IPS-15b (cell line): ENCODE results near the gene CROCC2.

Source experiments
- H3K27me3 ChIP-seq: one replicate; pipeline ENCODE4 v1.6.1; 2013; ENCODE audit warnings: low read length; ENCODE audit not compliant: control insufficient read depth, insufficient read depth
- H3K36me3 ChIP-seq: one replicate; pipeline ENCODE4 v1.6.1; 2013; ENCODE audit warnings: low read length; ENCODE audit not compliant: control insufficient read depth, insufficient read depth
- H3K4me1 ChIP-seq: one replicate; pipeline ENCODE4 v1.6.1; 2013; ENCODE audit warnings: mild to moderate bottlenecking, low read length; ENCODE audit not compliant: control insufficient read depth, insufficient read depth
- H3K4me3 ChIP-seq: one replicate; pipeline ENCODE4 v1.5.1; 2013; ENCODE audit warnings: low read depth, low read length
- H3K9ac ChIP-seq: one replicate; pipeline ENCODE4 v1.6.1; 2013; ENCODE audit warnings: low read depth, mild to moderate bottlenecking, low read length
- H3K9me3 ChIP-seq: one replicate; pipeline ENCODE4 v1.6.1; 2013; ENCODE audit warnings: mild to moderate bottlenecking, low read length; ENCODE audit not compliant: control insufficient read depth, insufficient read depth

The CROCC2 gene

GRCh38 chr2:240925191-240925567 lies 19.0 kb downstream of the CROCC2 start:
- H3K36me3 ChIP-seq, result no peaks in the 10 kb centered on the region

GRCh38 chr2:240925568-240926515 lies 19.7 kb downstream of the CROCC2 start:
- no peaks in the 10 kb centered on the region for H3K36me3 ChIP-seq
- no peak overlapping the region for H3K9ac ChIP-seq
- no peaks in the 10 kb centered on the region for H3K4me1 ChIP-seq
- H3K9me3 ChIP-seq, result no peaks in the 10 kb centered on the region
- no peak overlapping the region for H3K4me3 ChIP-seq
- no peaks in the 10 kb centered on the region for H3K27me3 ChIP-seq

More at GRCh38 chr2:240925191-240925567, 19.0 kb downstream of the CROCC2 start:
- no peak overlapping the region for H3K9ac ChIP-seq
- no peaks in the 10 kb centered on the region for H3K4me1 ChIP-seq
- H3K4me3 ChIP-seq, result no peak overlapping the region
- no peaks in the 10 kb centered on the region for H3K9me3 ChIP-seq
- no peaks in the 10 kb centered on the region for H3K27me3 ChIP-seq

GRCh38 chr2:240926516-240927389 lies 20.6 kb downstream of the CROCC2 start:
- no peak overlapping the region for H3K9ac ChIP-seq

DNA sequence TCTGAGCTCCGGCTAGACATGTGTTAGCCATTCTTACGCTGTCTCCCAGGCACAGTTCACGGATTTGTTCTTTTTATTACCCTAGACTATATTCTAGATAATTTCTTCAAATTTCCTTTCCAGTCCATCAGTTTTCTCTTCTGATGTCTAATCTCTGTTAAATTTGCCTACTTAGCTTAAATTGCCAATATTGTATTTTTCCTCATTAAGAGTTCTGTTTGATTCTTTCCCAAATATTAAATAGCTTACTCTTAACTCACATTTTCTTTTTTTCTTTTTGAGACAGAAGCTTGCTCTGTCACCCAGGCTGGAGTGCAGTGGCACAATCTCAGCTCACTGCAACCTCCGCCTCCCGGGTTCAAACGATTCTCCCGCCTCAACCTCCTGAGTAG lies 21.2 kb downstream of the CROCC2 start:
- no peaks in the 10 kb centered on the region for H3K4me1 ChIP-seq
- no peaks in the 10 kb centered on the region for H3K9me3 ChIP-seq
- no peaks in the 10 kb centered on the region for H3K27me3 ChIP-seq
- no peaks in the 10 kb centered on the region for H3K36me3 ChIP-seq
- no peak overlapping the region for H3K9ac ChIP-seq
- no peak overlapping the region for H3K4me3 ChIP-seq

More at GRCh38 chr2:240926516-240927389, 20.6 kb downstream of the CROCC2 start:
- H3K4me3 ChIP-seq, result no peak overlapping the region
- no peaks in the 10 kb centered on the region for H3K27me3 ChIP-seq
- no peaks in the 10 kb centered on the region for H3K4me1 ChIP-seq
- no peaks in the 10 kb centered on the region for H3K9me3 ChIP-seq
- H3K36me3 ChIP-seq, result no peaks in the 10 kb centered on the region

DNA sequence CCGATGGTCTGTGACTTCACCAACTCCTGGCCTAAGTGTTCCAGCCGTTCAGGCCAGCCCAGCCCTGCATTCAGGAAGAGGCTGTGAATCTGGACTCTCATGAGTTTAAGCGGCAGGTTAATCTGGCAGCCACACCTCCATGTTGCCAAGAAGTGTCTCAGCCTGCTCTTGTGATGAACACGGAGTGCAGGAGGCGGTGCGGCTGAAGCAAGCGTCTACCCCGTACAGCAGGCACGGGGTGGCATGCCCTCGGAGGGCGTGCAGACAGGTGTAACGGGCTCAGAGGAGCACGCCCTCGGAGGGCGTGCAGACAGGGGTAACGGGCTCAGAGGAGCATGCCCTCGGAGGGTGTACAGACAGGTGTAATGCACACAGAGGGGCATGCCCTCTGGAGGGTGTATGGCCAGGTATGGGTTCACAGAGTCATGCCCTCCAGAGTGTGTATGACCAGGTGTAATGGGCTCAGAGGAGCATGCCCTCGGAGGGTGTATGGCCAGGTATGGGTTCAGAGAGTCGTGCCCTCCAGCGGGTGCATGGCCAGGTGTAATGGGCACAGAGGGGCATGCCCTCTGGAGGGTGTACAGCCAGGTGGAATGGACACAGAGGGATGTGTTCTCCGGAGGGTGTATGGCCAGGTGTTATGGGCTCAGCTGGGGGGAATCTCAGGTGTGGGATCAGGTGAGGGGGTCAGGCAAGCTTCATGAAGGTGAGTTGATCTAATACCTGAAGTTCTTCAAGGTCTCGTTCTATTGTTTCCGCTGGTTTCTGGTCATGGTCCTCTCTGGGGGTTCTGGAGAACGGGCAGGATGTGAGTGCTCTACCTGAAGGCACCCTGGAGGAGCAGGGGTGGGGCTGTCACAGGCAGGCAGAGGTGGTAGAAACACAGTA lies 22.6 kb downstream of the CROCC2 start:
- Histone ChIP-seq H3K4me3 (no peak overlapping the region), H3K36me3 (no peaks in the 10 kb centered on the region), H3K27me3 (no peaks in the 10 kb centered on the region), H3K4me1 (no peaks in the 10 kb centered on the region), H3K9ac (no peak overlapping the region), H3K9me3 (no peaks in the 10 kb centered on the region)

GRCh38 chr2:240929364-240930095 lies 23.4 kb downstream of the CROCC2 start:
- no peak overlapping the region for H3K4me3 ChIP-seq
- no peaks in the 10 kb centered on the region for H3K4me1 ChIP-seq
- no peak overlapping the region for H3K9ac ChIP-seq
- H3K9me3 ChIP-seq, result no peaks in the 10 kb centered on the region
- no peaks in the 10 kb centered on the region for H3K36me3 ChIP-seq
- no peaks in the 10 kb centered on the region for H3K27me3 ChIP-seq

GRCh38 chr2:240930096-240930630 lies 24.0 kb downstream of the CROCC2 start:
- no peak overlapping the region for H3K9ac ChIP-seq

GRCh38 chr2:240930631-240931318 lies 24.6 kb downstream of the CROCC2 start:
- Histone ChIP-seq H3K27me3 (no peaks in the 10 kb centered on the region), H3K9me3 (no peaks in the 10 kb centered on the region), H3K36me3 (no peaks in the 10 kb centered on the region), H3K4me3 (no peak overlapping the region), H3K9ac (no peak overlapping the region), H3K4me1 (no peaks in the 10 kb centered on the region)

More at GRCh38 chr2:240930096-240930630, 24.0 kb downstream of the CROCC2 start:
- Histone ChIP-seq H3K36me3 (no peaks in the 10 kb centered on the region), H3K27me3 (no peaks in the 10 kb centered on the region), H3K4me3 (no peak overlapping the region), H3K9me3 (no peaks in the 10 kb centered on the region), H3K4me1 (no peaks in the 10 kb centered on the region)

DNA sequence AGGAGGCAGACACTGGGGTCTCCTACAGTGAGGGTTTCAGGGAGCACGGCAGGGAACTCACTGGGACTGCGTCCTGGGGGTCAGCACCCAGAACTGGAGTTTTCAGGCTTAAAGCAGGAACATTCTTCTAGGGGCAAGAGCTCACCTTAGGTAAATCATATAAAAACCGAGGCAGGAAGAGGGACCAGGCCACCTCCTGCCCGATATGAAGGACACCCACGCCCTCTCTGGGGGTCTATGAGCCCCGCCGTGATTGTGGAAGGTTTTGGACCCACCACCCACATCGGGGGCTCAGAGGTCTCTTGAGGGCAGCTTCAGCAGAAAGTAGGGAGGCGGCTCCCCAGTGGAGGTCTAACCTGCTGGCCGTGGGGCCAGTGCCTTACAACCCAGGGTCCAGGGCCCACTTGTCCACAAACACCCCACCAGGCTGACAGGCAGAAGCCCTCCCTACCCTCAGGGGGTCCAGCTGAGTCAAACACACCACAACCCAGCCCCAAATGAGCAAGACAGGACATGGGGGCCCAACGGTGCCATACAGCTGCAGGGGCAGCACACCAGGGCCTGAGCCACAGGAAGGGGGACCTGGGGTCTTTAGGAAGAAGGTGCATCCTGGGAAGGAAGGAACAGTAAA lies 25.3 kb downstream of the CROCC2 start:
- H3K4me1 ChIP-seq, result no peaks in the 10 kb centered on the region
- no peaks in the 10 kb centered on the region for H3K27me3 ChIP-seq
- H3K4me3 ChIP-seq, result no peak overlapping the region
- H3K36me3 ChIP-seq, result no peaks in the 10 kb centered on the region
- no peaks in the 10 kb centered on the region for H3K9me3 ChIP-seq
- no peak overlapping the region for H3K9ac ChIP-seq
